Dedifferentiated amniotic fluid mesenchymal stem cell (primary cell): ENCODE results near the gene NELL1.

Experiments used
- DNase-seq: peaks from one replicate; pipeline ENCODE4 v3.0.0-alpha.2; 2016; ENCODE audit errors: extremely low spot score

Gene NELL1

GRCh38 chr11:21343204-21343603 is 673.8 kb downstream of the NELL1 start:
- DNase-seq: no peak

GRCh38 chr11:21346361-21346760 is 677.0 kb downstream of the NELL1 start:
- no peak for DNase-seq

- no peak for DNase-seq
Observed at GRCh38 chr11:21350613-21351012, 681.2 kb downstream of the NELL1 start.

- no peak for DNase-seq
Observed at GRCh38 chr11:21353425-21353824, 684.0 kb downstream of the NELL1 start.

GRCh38 chr11:21364866-21365624 is 695.7 kb downstream of the NELL1 start:
- DNase-seq: no peak

GRCh38 chr11:21369947-21370346 is 700.6 kb downstream of the NELL1 start:
- DNase-seq: no peak

GRCh38 chr11:21371044-21371443 is 701.7 kb downstream of the NELL1 start:
- no peak for DNase-seq

- no peak for DNase-seq
Observed at GRCh38 chr11:21372672-21373071, 703.3 kb downstream of the NELL1 start.

GRCh38 chr11:21374376-21374775 is 705.0 kb downstream of the NELL1 start:
- no peak for DNase-seq

- DNase-seq: no peak
Observed at GRCh38 chr11:21385669-21386440, 716.5 kb downstream of the NELL1 start.

- DNase-seq: no peak
Observed at GRCh38 chr11:21390430-21390829, 721.0 kb downstream of the NELL1 start.

- DNase-seq: no peak
Observed at GRCh38 chr11:21396342-21397008, 727.1 kb downstream of the NELL1 start.

- DNase-seq: no peak
Observed at GRCh38 chr11:21398195-21398594, 728.8 kb downstream of the NELL1 start.

GRCh38 chr11:21401496-21401895 is 732.1 kb downstream of the NELL1 start:
- DNase-seq: no peak

- no peak for DNase-seq
Observed at GRCh38 chr11:21402274-21402673, 732.9 kb downstream of the NELL1 start.

- no peak for DNase-seq
Observed at GRCh38 chr11:21403069-21403468, 733.7 kb downstream of the NELL1 start.

- no peak for DNase-seq
Observed at GRCh38 chr11:21405422-21405821, 736.0 kb downstream of the NELL1 start.

GRCh38 chr11:21410513-21410912 is 741.1 kb downstream of the NELL1 start:
- DNase-seq: no peak

GRCh38 chr11:21411104-21411503 is 741.7 kb downstream of the NELL1 start:
- DNase-seq: no peak

- no peak for DNase-seq
Observed at GRCh38 chr11:21411597-21411996, 742.2 kb downstream of the NELL1 start.

- no peak for DNase-seq
Observed at GRCh38 chr11:21412652-21413383, 743.4 kb downstream of the NELL1 start.

GRCh38 chr11:21414953-21415352 is 745.6 kb downstream of the NELL1 start:
- no peak for DNase-seq
